B cell (primary cell): ENCODE data around the gene TSPAN18. TPM values are rescaled to one million over a fixed set of nuclear protein-coding genes. Genes with fewer than 3 reads are reported as not detected.
A peak's percentile ranks its signal among the peaks of the same experiment; 100 is the strongest.

Experiments used
- ATAC-seq: fragments of 200-7000 bp; cut with Tn5 transposase; one replicate; pipeline ENCODE4 v1.10.0; 2021; ENCODE audit warnings: low read depth, mild to moderate bottlenecking, moderate number of reproducible peaks, moderate library complexity
- CTCF ChIA-PET: fragments of 350-600 bp; sonication (Branson Sonifier 250); formaldehyde crosslinking; loops from one replicate; lab custom pipeline; 2021; ENCODE audit warnings: antibody characterized with exemption, inconsistent platforms; lab: Charles Lee
- POLR2A ChIA-PET: fragments of 350-600 bp; sonication (Branson Sonifier 250); formaldehyde crosslinking; loops from one replicate; lab custom pipeline; 2021; ENCODE audit warnings: antibody characterized with exemption; lab: Charles Lee
- DNase-seq: peaks from one replicate; pipeline ENCODE4 v3.0.0; 2013
- H2AFZ ChIP-seq: 2 replicates; pipeline ENCODE4 v1.6.1; 2012; ENCODE audit warnings: mild to moderate bottlenecking, low read depth, low read length; ENCODE audit not compliant: insufficient read depth, poor library complexity, severe bottlenecking
- H3K27ac ChIP-seq, 2 donors: 1 replicate in 1 of 2; 2 replicates in 1 of 2; pipeline ENCODE4 v1.5.1; 2012 to 2013; ENCODE audit warnings: low read length in 2 of 2, mild to moderate bottlenecking in 2 of 2, moderate library complexity in 1 of 2
- H3K27me3 ChIP-seq, 4 experiments: fragments of 200-600 bp in 1 of 4; sonication (generic) in 1 of 4; replicated peaks in 1 of 4; 1 replicate in 2 of 4; 2 replicates in 2 of 4; pipeline versions ENCODE4 v1.6.1 to v1.7.0; 2013 to 2016; ENCODE audit warnings: low read length in 3 of 4, mild to moderate bottlenecking in 2 of 4, mixed read lengths in 1 of 4, moderate library complexity in 1 of 4; ENCODE audit not compliant: insufficient read depth in 4 of 4, control insufficient read depth in 3 of 4; ENCODE audit errors: control extremely low read depth in 1 of 4
- H3K36me3 ChIP-seq, 2 experiments: replicated peaks in 1 of 2; 1 replicate in 1 of 2; 2 replicates in 1 of 2; pipeline versions ENCODE4 v1.6.1 to v1.7.1; 2013; ENCODE audit warnings: low read length in 1 of 2; ENCODE audit not compliant: insufficient read depth in 2 of 2, control insufficient read depth in 1 of 2; ENCODE audit errors: control extremely low read depth in 1 of 2, extremely low read depth in 1 of 2
- H3K4me1 ChIP-seq, 2 donors: fragments of 200-600 bp in 1 of 2; sonication (generic) in 1 of 2; 1 replicate in 1 of 2; 2 replicates in 1 of 2; pipeline versions ENCODE4 v1.5.1 to v1.6.1; 2013 to 2017; ENCODE audit warnings: low read length in 2 of 2; ENCODE audit not compliant: control insufficient read depth in 2 of 2, insufficient read depth in 2 of 2
- H3K4me2 ChIP-seq: replicated peaks from 2 replicates; pipeline ENCODE3; 2012; ENCODE audit warnings: mild to moderate bottlenecking, low read depth, low read length; ENCODE audit not compliant: poor library complexity, severe bottlenecking
- H3K4me3 ChIP-seq, 5 experiments: fragments of 200-600 bp in 1 of 5; sonication (generic) in 1 of 5; 1 replicate in 3 of 5; 2 replicates in 2 of 5; pipeline versions ENCODE4 v1.5.1 to v1.7.0; 2011 to 2016; ENCODE audit warnings: low read length in 4 of 5, mild to moderate bottlenecking in 4 of 5, low read depth in 2 of 5, control low read depth in 1 of 5, moderate library complexity in 1 of 5; ENCODE audit not compliant: insufficient read depth in 1 of 5; ENCODE audit errors: control extremely low read depth in 1 of 5, extremely low read depth in 1 of 5
- H3K79me2 ChIP-seq: fragments of 200-600 bp; sonication (generic); one replicate; pipeline ENCODE4 v1.6.0; 2016; ENCODE audit warnings: low read length; ENCODE audit not compliant: control insufficient read depth, insufficient read depth
- H3K9ac ChIP-seq: fragments of 200-600 bp; sonication (generic); 2 replicates; pipeline ENCODE4 v1.6.1; 2017; ENCODE audit warnings: mild to moderate bottlenecking, low read length, moderate library complexity
- H3K9me3 ChIP-seq, 3 donors: one replicate each; pipeline versions ENCODE4 v1.6.1 to v1.7.1; 2013; ENCODE audit warnings: low read length in 2 of 3; ENCODE audit not compliant: control insufficient read depth in 2 of 3, insufficient read depth in 1 of 3; ENCODE audit errors: control extremely low read depth in 1 of 3
- H4K20me1 ChIP-seq: 2 replicates; pipeline ENCODE4 v1.6.0; 2012; ENCODE audit warnings: mild to moderate bottlenecking, low read length; ENCODE audit not compliant: insufficient read depth, control insufficient read depth, poor library complexity, severe bottlenecking
- H3K27ac Mint-ChIP-seq: one replicate; pipeline ENCODE4 v1.8.0; 2021; ENCODE audit warnings: mixed read lengths
- H3K27me3 Mint-ChIP-seq: one replicate; pipeline ENCODE4 v1.8.0; 2021; ENCODE audit warnings: mixed read lengths
- H3K4me1 Mint-ChIP-seq: one replicate; pipeline ENCODE4 v1.8.0; 2021; ENCODE audit warnings: mixed read lengths
- H3K4me3 Mint-ChIP-seq: one replicate; pipeline ENCODE4 v1.8.0; 2021; ENCODE audit warnings: mixed read lengths
- H3K9me3 Mint-ChIP-seq: one replicate; pipeline ENCODE4 v1.8.0; 2022; ENCODE audit warnings: mixed read lengths; ENCODE audit not compliant: insufficient read depth
- EZH2 ChIP-seq: IDR thresholded peaks from 2 replicates; pipeline ENCODE4 v1.6.1; 2012; ENCODE audit warnings: borderline replicate concordance, low read depth, mild to moderate bottlenecking, moderate library complexity, low read length; ENCODE audit not compliant: insufficient read depth, poor library complexity, severe bottlenecking
- WGBS: methylation state at CpG from one replicate; pipeline ENCODE4 v1.1.5; 2013; ENCODE audit warnings: missing lambda C conversion rate; ENCODE audit not compliant: insufficient coverage; 5-methylcytosine and 5-hydroxymethylcytosine counted together
- intact Hi-C: fragments of 100-400 bp; cut with micrococcal nuclease; formaldehyde crosslinking; loops from one replicate; pipeline ENCODE4 v1.10.0; 2022
- polyA plus RNA-seq: library from polyadenylated mRNA; depleted of rRNA; stranded (reverse); fragments of >200 nt; gene quantifications from 2 replicates; pipeline ENCODE4 v1.2.3, GENCODE V29; 2012
- total RNA-seq, 2 donors: library from RNA; stranded (reverse); fragments of 120-200 nt in 1 of 2; gene quantifications; 1 replicate in 1 of 2; 2 replicates in 1 of 2; pipeline versions ENCODE4 v1.2.3 to v1.2.4, GENCODE V29; 2013 to 2022
- TF ChIP-seq, protein P1 (sequence below): fragments of 200-600 bp; IDR thresholded peaks from one replicate; pipeline ENCODE4 v1.8.0; 2022; ENCODE audit warnings: antibody characterized with exemption, mild to moderate bottlenecking

TSPAN18 gene
- total and polyA plus RNA-seq, 2 donors (not counting 1 experiment from before 2014, with no cell fraction given), result 0.75 to 2.0 TPM

GRCh38 chr11:44774731-44775130 lies 48.0 kb downstream of the TSPAN18 start:
- Mint-ChIP-seq H3K4me1 (peaks cover 2% of the 10 kb centered on the region), H3K27me3 (no peaks in the 10 kb centered on the region), H3K4me3 (no peak overlapping the region), H3K9me3 (no peaks in the 10 kb centered on the region), H3K27ac (no peak overlapping the region)
- ChIA-PET CTCF (interaction anchor here (1.3 to 5.5 kb wide), 8 partner anchors 8 to 488 kb away, joined by 3 to 54 read pairs (median 5); no protein-coding TSS in a partner anchor), POLR2A (no interaction called here)
- intact Hi-C loops, result loop anchor here (5.0 kb wide), 2 partner anchors 47 to 138 kb away; partner anchors contain the start of gene TSPAN18
- Histone ChIP-seq H3K9me3 (no peaks in the 10 kb centered on the region), H3K36me3 (no peaks in the 10 kb centered on the region), H2AFZ (no peak overlapping the region), H3K4me2 (no peak overlapping the region), H3K9ac (no peak overlapping the region), H3K27ac (no peak overlapping the region), H3K4me1 (no peaks in the 10 kb centered on the region), H3K4me3 (no peak overlapping the region), H4K20me1 (no peaks in the 10 kb centered on the region), H3K27me3 (peaks cover 0 to 14% (median 0%) of the 10 kb centered on the region in 4 experiments), H3K79me2 (no peaks in the 10 kb centered on the region)
- WGBS, result 63% methylated on average over 2 of the region's 4 CpGs
- DNase-seq (no peak), ATAC-seq (no peak)
- TF ChIP-seq, protein P1, sequence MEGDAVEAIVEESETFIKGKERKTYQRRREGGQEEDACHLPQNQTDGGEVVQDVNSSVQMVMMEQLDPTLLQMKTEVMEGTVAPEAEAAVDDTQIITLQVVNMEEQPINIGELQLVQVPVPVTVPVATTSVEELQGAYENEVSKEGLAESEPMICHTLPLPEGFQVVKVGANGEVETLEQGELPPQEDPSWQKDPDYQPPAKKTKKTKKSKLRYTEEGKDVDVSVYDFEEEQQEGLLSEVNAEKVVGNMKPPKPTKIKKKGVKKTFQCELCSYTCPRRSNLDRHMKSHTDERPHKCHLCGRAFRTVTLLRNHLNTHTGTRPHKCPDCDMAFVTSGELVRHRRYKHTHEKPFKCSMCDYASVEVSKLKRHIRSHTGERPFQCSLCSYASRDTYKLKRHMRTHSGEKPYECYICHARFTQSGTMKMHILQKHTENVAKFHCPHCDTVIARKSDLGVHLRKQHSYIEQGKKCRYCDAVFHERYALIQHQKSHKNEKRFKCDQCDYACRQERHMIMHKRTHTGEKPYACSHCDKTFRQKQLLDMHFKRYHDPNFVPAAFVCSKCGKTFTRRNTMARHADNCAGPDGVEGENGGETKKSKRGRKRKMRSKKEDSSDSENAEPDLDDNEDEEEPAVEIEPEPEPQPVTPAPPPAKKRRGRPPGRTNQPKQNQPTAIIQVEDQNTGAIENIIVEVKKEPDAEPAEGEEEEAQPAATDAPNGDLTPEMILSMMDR, result no peak
- TF ChIP-seq EZH2, result no peak

DNA sequence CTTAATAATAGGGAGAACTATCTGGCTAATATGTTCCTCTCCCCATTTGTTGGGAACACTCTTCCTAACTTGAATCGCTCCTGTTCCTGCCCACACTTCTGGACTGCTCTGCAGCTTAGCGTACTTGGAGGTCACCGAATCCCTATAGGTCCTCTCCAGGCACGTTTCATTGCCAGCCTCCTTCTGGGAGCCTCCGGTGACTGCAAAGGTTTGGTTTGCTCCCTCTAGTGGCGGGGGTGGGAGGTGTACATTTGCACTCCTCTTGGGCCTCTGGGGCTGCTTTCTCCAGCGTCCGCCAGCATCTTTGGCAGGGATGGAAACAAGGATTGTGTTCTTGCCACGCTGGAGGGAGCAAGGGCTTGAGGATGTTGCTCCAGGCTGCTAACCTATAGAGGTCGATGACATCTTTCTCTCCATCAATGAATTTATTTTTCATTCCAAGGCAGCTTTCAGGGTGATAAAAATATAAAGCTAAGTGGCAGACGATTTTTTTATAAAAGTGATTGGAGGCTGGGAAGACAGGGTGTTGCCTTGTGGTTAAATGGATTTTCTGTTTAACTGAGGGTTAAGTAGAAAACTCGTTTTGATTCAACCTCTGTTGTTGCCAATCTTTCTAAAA lies 48.7 kb downstream of the TSPAN18 start:
- H3K4me1 ChIP-seq, result no peaks in the 10 kb centered on the region
- H3K27ac ChIP-seq, result no peak overlapping the region
- H3K9me3 ChIP-seq, result no peaks in the 10 kb centered on the region
- Mint-ChIP-seq H3K27ac (no peak overlapping the region), H3K27me3 (no peaks in the 10 kb centered on the region), H3K4me3 (no peak overlapping the region), H3K9me3 (no peaks in the 10 kb centered on the region), H3K4me1 (peaks cover 2% of the 10 kb centered on the region)
- TF ChIP-seq, protein P1, result peak; percentile 80
- TF ChIP-seq EZH2, result no peak
- ChIA-PET POLR2A (no interaction called here), CTCF (interaction anchor here (0.7 to 5.5 kb wide), 21 partner anchors 8 to 489 kb away, joined by 3 to 54 read pairs (median 5); no protein-coding TSS in a partner anchor)
- peak; percentile 65 for DNase-seq
- H3K27me3 ChIP-seq, result peaks cover 0 to 10% (median 0%) of the 10 kb centered on the region in 4 experiments
- WGBS, result 48% methylated on average over 8 of the region's 12 CpGs
- no peaks in the 10 kb centered on the region for H4K20me1 ChIP-seq
- H3K9ac ChIP-seq, result no peak overlapping the region
- no peaks in the 10 kb centered on the region for H3K79me2 ChIP-seq
- no peaks in the 10 kb centered on the region for H3K36me3 ChIP-seq
- ATAC-seq, result peak; percentile 47
- no peak overlapping the region for H3K4me2 ChIP-seq
- intact Hi-C loops, result loop anchor here (5.0 kb wide), 2 partner anchors 48 to 137 kb away; partner anchors contain the start of gene TSPAN18
- no peak overlapping the region for H3K4me3 ChIP-seq
- H2AFZ ChIP-seq, result no peak overlapping the region
